Measurements from ENCODE around the gene OTOS. TPM values are rescaled to one million over a fixed set of nuclear protein-coding genes. Genes with fewer than 3 reads are reported as not detected.

Gene OTOS
- total and polyA plus RNA-seq, 2 of the 13 experiments (the other 11 are each of a cell fraction or from before 2014, with no cell fraction given), result not detected

- TF ChIP-seq ZNF597 (CRISPR knock-in tag; IDR thresholded peaks at IDR 0.05) (no peak), AGO2 (optimal IDR thresholded peaks at IDR 0.05; ENCODE audit: low read depth, low read length) (peak; percentile 73), ZNF639 (CRISPR knock-in tag; conservative IDR thresholded peaks at IDR 0.05) (peak; percentile 58; the same call in 1 of the 2 replicates), SMAD9 (CRISPR knock-in tag; IDR thresholded peaks at IDR 0.05) (no peak; the same call in 1 of the 2 replicates), ZBTB25 (CRISPR knock-in tag; IDR thresholded peaks at IDR 0.05) (peak; percentile 71; the same call in 1 of the 2 replicates), STAT6 (CRISPR knock-in tag; IDR thresholded peaks at IDR 0.05; ENCODE audit: borderline replicate concordance) (peak; percentile 82; the same call in 1 of the 2 replicates), ESRRA (CRISPR knock-in tag; IDR thresholded peaks at IDR 0.05; ENCODE audit: low read depth) (peak; percentile 61; the same call in 1 of the 2 replicates), RFXAP (CRISPR knock-in tag; IDR thresholded peaks at IDR 0.05; ENCODE audit: borderline replicate concordance) (no peak; the same call in 1 of the 2 replicates), ZSCAN29 (CRISPR knock-in tag; conservative IDR thresholded peaks at IDR 0.05) (peak; percentile 70; the same call in 1 of the 2 replicates), SP1 (IDR thresholded peaks at IDR 0.05) (no peak), SP1 (CRISPR knock-in tag; IDR thresholded peaks at IDR 0.05) (peak; percentile 33; the same call in 1 of the 2 replicates), CBX5 (CRISPR knock-in tag; IDR thresholded peaks at IDR 0.05; ENCODE audit: borderline replicate concordance) (0 out of 2 replicates have a peak, but pooled peaks have one; percentile 34), ZBTB1 (CRISPR knock-in tag; IDR thresholded peaks at IDR 0.05; ENCODE audit: borderline replicate concordance) (no peak), NFATC3 (CRISPR knock-in tag; IDR thresholded peaks at IDR 0.05) (no peak), FUBP1 (CRISPR knock-in tag; IDR thresholded peaks at IDR 0.05; ENCODE audit: borderline replicate concordance) (no peak), ONECUT2 (CRISPR knock-in tag; IDR thresholded peaks at IDR 0.05) (no peak), ZNF263 (CRISPR knock-in tag; IDR thresholded peaks at IDR 0.05) (peak; percentile 92)
- TF ChIP-seq, protein P1, sequence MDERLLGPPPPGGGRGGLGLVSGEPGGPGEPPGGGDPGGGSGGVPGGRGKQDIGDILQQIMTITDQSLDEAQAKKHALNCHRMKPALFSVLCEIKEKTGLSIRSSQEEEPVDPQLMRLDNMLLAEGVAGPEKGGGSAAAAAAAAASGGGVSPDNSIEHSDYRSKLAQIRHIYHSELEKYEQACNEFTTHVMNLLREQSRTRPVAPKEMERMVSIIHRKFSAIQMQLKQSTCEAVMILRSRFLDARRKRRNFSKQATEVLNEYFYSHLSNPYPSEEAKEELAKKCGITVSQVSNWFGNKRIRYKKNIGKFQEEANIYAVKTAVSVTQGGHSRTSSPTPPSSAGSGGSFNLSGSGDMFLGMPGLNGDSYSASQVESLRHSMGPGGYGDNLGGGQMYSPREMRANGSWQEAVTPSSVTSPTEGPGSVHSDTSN (CRISPR knock-in tag; IDR thresholded peaks at IDR 0.05), result no peak
- TF ChIP-seq, protein P2, sequence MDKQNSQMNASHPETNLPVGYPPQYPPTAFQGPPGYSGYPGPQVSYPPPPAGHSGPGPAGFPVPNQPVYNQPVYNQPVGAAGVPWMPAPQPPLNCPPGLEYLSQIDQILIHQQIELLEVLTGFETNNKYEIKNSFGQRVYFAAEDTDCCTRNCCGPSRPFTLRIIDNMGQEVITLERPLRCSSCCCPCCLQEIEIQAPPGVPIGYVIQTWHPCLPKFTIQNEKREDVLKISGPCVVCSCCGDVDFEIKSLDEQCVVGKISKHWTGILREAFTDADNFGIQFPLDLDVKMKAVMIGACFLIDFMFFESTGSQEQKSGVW (CRISPR knock-in tag; IDR thresholded peaks at IDR 0.05; ENCODE audit: borderline replicate concordance), result no peak
These were observed 4.3 kb downstream of the OTOS start, which contains the start of gene COPS9 (continued) for GRCh38 chr2:240136013-240136670.
